ENCODE measurements around the gene ACBD6. TPM values are rescaled to one million over a fixed set of nuclear protein-coding genes. Genes with fewer than 3 reads are reported as not detected.

ACBD6 gene
- total RNA-seq, result 40.0 and 48.7 TPM in 2 replicates

GRCh38 chr1:180502361-180503279 lies at the start of gene ACBD6:
TSS of gene ACBD6 (minus strand) at chr1:180502577. CDS start at chr1:180502266, 311 bp downstream.

Other genes with a start within 250 kb of the ACBD6 start
- gene OVAAL, start 56.4 kb upstream of the ACBD6 start, total RNA-seq, result not detected in 2 replicates
- 5.8 and 12.5 TPM in 2 replicates for gene XPR1, start 129.4 kb upstream of the ACBD6 start, total RNA-seq